GM23338 (cell line): ENCODE measurements around the gene UVSSA. TPM values are rescaled to one million over a fixed set of nuclear protein-coding genes. Genes with fewer than 3 reads are reported as not detected.

Experiments used
- ATAC-seq: fragments of 200-7000 bp; cut with Tn5 transposase; 3 replicates; pipeline ENCODE4 v1.9.1; 2020
- DNase-seq: peaks from one replicate; pipeline ENCODE4 v3.0.0-alpha.2; 2015; ENCODE audit warnings: low spot score
- H2AFZ ChIP-seq: fragments of 200-600 bp; sonication (generic); 2 replicates; pipeline ENCODE4 v1.8.0; 2016; ENCODE audit warnings: antibody characterized with exemption, mild to moderate bottlenecking, moderate library complexity
- H3F3A ChIP-seq: fragments of 200-600 bp; sonication (generic); replicated peaks from 2 replicates; pipeline ENCODE4 v1.8.0; 2017; ENCODE audit warnings: antibody characterized with exemption, mixed run types, low read depth
- H3K27ac ChIP-seq: fragments of 200-600 bp; sonication (generic); 2 replicates; pipeline ENCODE4 v1.6.1; 2016; ENCODE audit warnings: low read depth
- H3K27me3 ChIP-seq: fragments of 200-600 bp; sonication (generic); 2 replicates; pipeline ENCODE4 v1.8.0; 2016; ENCODE audit warnings: mild to moderate bottlenecking, mixed run types, moderate library complexity; ENCODE audit not compliant: insufficient read depth
- H3K36me3 ChIP-seq: fragments of 200-600 bp; sonication (generic); 2 replicates; pipeline ENCODE4 v1.8.0; 2016; ENCODE audit warnings: mild to moderate bottlenecking; ENCODE audit not compliant: insufficient read depth
- H3K4me1 ChIP-seq: fragments of 200-600 bp; sonication (generic); 2 replicates; pipeline ENCODE4 v1.8.0; 2016; ENCODE audit warnings: mild to moderate bottlenecking, moderate library complexity; ENCODE audit not compliant: insufficient read depth
- H3K4me2 ChIP-seq: fragments of 200-600 bp; sonication (generic); 2 replicates; pipeline ENCODE4 v1.7.1; 2017; ENCODE audit warnings: mixed run types
- H3K4me3 ChIP-seq: fragments of 200-600 bp; sonication (generic); 2 replicates; pipeline ENCODE4 v1.6.1; 2016; ENCODE audit warnings: mixed run types
- H3K79me2 ChIP-seq: fragments of 200-600 bp; sonication (generic); replicated peaks from 2 replicates; pipeline ENCODE4 v1.8.0; 2017; ENCODE audit warnings: mild to moderate bottlenecking; ENCODE audit not compliant: insufficient read depth
- H3K9me2 ChIP-seq: fragments of 200-600 bp; sonication (generic); 2 replicates; pipeline ENCODE4 v1.8.0; 2017; ENCODE audit not compliant: insufficient read depth
- H4K20me1 ChIP-seq: fragments of 200-600 bp; sonication (generic); replicated peaks from 2 replicates; pipeline ENCODE4 v1.8.0; 2017; ENCODE audit warnings: mild to moderate bottlenecking; ENCODE audit not compliant: insufficient read depth
- H3K27ac Mint-ChIP-seq: 2 replicates; pipeline ENCODE4 v1.8.0; 2020; ENCODE audit warnings: inconsistent platforms, mild to moderate bottlenecking, moderate library complexity, mixed read lengths
- H3K27me3 Mint-ChIP-seq: 3 replicates; pipeline ENCODE4 v1.8.0; 2022; ENCODE audit warnings: low read depth, mild to moderate bottlenecking, moderate library complexity, mixed read lengths, inconsistent platforms; ENCODE audit not compliant: insufficient read depth, poor library complexity
- H3K36me3 Mint-ChIP-seq: 3 replicates; pipeline ENCODE4 v1.8.0; 2021; ENCODE audit warnings: low read depth, mild to moderate bottlenecking, inconsistent platforms, moderate library complexity, mixed read lengths
- H3K4me1 Mint-ChIP-seq: 3 replicates; pipeline ENCODE4 v1.8.0; 2020; ENCODE audit warnings: mild to moderate bottlenecking, inconsistent platforms, mixed read lengths
- H3K4me3 Mint-ChIP-seq: 3 replicates; pipeline ENCODE4 v1.8.0; 2021; ENCODE audit warnings: moderate library complexity, mild to moderate bottlenecking, inconsistent platforms, mixed read lengths
- H3K9me3 Mint-ChIP-seq: 3 replicates; pipeline ENCODE4 v1.8.0; 2020; ENCODE audit warnings: moderate library complexity, mild to moderate bottlenecking, inconsistent platforms, mixed read lengths
- EZH2 ChIP-seq: fragments of 200-600 bp; sonication (generic); IDR thresholded peaks from one replicate; pipeline ENCODE4 v1.8.0; 2017; ENCODE audit warnings: antibody characterized with exemption, mild to moderate bottlenecking, low read depth; ENCODE audit not compliant: unreplicated experiment
- EZH2phosphoT487 ChIP-seq: fragments of 200-600 bp; sonication (generic); IDR thresholded peaks from one replicate; pipeline ENCODE4 v1.8.1; 2018; ENCODE audit warnings: antibody characterized with exemption; ENCODE audit not compliant: unreplicated experiment
- JUNB ChIP-seq: IDR thresholded peaks from one replicate; pipeline ENCODE4 v1.6.1; 2016; ENCODE audit warnings: antibody characterized with exemption; ENCODE audit not compliant: unreplicated experiment
- NANOG ChIP-seq: IDR thresholded peaks from 2 replicates; pipeline ENCODE4 v1.6.1; 2016; ENCODE audit warnings: antibody characterized with exemption, borderline replicate concordance
- ZNF114 ChIP-seq: fragments of 250-450 bp; sonication (Bioruptor Pico); IDR thresholded peaks from 2 replicates; pipeline ENCODE4 v1.5.0; 2020; ENCODE audit warnings: mild to moderate bottlenecking, moderate library complexity
- polyA plus RNA-seq: library from polyadenylated mRNA; unstranded; fragments of >200 nt; fragmentation: Nextera tagmentation; extraction: Ambion mirVana; gene quantifications from 2 replicates; pipeline ENCODE4 v1.2.1, GENCODE V29; 2016
- total RNA-seq: library from RNA; depleted of rRNA; stranded (reverse); fragments of >200 nt; shearing (Covaris generic); gene quantifications from 2 replicates; pipeline ENCODE4 v1.2.3, GENCODE V29; 2014
- TF ChIP-seq, protein P1 (sequence below): IDR thresholded peaks from one replicate; pipeline ENCODE4 v1.6.1; 2018; ENCODE audit warnings: antibody characterized with exemption; ENCODE audit not compliant: unreplicated experiment
- TF ChIP-seq, protein P2 (sequence below): IDR thresholded peaks from 2 replicates; pipeline ENCODE4 v1.6.1; 2016; ENCODE audit warnings: antibody characterized with exemption
- TF ChIP-seq, protein P3 (sequence below), 2 experiments: fragments of 200-600 bp in 1 of 2; sonication (generic) in 1 of 2; conservative IDR thresholded peaks; 2 replicates each; pipeline versions ENCODE4 v1.5.1 to v1.6.1; 2016 to 2017; ENCODE audit warnings: antibody characterized with exemption in 2 of 2, low read depth in 2 of 2, mild to moderate bottlenecking in 2 of 2, moderate library complexity in 1 of 2

Gene UVSSA
- total and polyA plus RNA-seq, 2 experiments from 2014 or later, result 6.5 to 27.7 TPM

GRCh38 chr4:1406981-1407656 lies 60.1 kb downstream of the UVSSA start:
- Histone ChIP-seq H3K4me1 (peaks cover 16% of the 10 kb centered on the region; the same call in 1 of the 2 replicates), H3K9me2 (no peaks in the 10 kb centered on the region), H3K36me3 (no peaks in the 10 kb centered on the region), H2AFZ (no peak overlapping the region), H3K4me3 (peak overlapping the region; percentile 55), H3K27ac (no peak overlapping the region), H3K27me3 (peaks cover 97% of the 10 kb centered on the region), H3F3A (0 out of 2 replicates have a peak, but pooled peaks cover 3% of the 10 kb centered on the region), H3K79me2 (no peaks in the 10 kb centered on the region), H3K4me2 (peak overlapping the region; percentile 77), H4K20me1 (peaks cover 3% of the 10 kb centered on the region)
- Mint-ChIP-seq H3K9me3 (no peaks in the 10 kb centered on the region; the same call in 2 of the 3 replicates), H3K27ac (no peak overlapping the region), H3K4me1 (peaks cover 14% of the 10 kb centered on the region), H3K27me3 (peaks cover 89% of the 10 kb centered on the region), H3K36me3 (no peaks in the 10 kb centered on the region; the same call in 2 of the 3 replicates), H3K4me3 (peak overlapping the region; percentile 49)
- ATAC-seq (no peak), DNase-seq (peak; percentile 34)
- peak; percentile 96 for TF ChIP-seq EZH2
- TF ChIP-seq, protein P1, sequence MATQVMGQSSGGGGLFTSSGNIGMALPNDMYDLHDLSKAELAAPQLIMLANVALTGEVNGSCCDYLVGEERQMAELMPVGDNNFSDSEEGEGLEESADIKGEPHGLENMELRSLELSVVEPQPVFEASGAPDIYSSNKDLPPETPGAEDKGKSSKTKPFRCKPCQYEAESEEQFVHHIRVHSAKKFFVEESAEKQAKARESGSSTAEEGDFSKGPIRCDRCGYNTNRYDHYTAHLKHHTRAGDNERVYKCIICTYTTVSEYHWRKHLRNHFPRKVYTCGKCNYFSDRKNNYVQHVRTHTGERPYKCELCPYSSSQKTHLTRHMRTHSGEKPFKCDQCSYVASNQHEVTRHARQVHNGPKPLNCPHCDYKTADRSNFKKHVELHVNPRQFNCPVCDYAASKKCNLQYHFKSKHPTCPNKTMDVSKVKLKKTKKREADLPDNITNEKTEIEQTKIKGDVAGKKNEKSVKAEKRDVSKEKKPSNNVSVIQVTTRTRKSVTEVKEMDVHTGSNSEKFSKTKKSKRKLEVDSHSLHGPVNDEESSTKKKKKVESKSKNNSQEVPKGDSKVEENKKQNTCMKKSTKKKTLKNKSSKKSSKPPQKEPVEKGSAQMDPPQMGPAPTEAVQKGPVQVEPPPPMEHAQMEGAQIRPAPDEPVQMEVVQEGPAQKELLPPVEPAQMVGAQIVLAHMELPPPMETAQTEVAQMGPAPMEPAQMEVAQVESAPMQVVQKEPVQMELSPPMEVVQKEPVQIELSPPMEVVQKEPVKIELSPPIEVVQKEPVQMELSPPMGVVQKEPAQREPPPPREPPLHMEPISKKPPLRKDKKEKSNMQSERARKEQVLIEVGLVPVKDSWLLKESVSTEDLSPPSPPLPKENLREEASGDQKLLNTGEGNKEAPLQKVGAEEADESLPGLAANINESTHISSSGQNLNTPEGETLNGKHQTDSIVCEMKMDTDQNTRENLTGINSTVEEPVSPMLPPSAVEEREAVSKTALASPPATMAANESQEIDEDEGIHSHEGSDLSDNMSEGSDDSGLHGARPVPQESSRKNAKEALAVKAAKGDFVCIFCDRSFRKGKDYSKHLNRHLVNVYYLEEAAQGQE, result no peak

GRCh38 chr4:1407657-1408333 lies 60.8 kb downstream of the UVSSA start:
- peaks cover 88% of the 10 kb centered on the region for H3K27me3 Mint-ChIP-seq
- peaks cover 14% of the 10 kb centered on the region for H3K4me1 Mint-ChIP-seq
- Histone ChIP-seq H3K4me3 (peak overlapping the region; percentile 55), H3F3A (0 out of 2 replicates have a peak, but pooled peaks cover 3% of the 10 kb centered on the region), H3K9me2 (no peaks in the 10 kb centered on the region), H2AFZ (no peak overlapping the region), H3K27ac (no peak overlapping the region), H3K79me2 (no peaks in the 10 kb centered on the region), H4K20me1 (peaks cover 3% of the 10 kb centered on the region), H3K4me2 (peak overlapping the region; percentile 77), H3K36me3 (no peaks in the 10 kb centered on the region), H3K4me1 (peaks cover 16% of the 10 kb centered on the region; the same call in 1 of the 2 replicates), H3K27me3 (peaks cover 97% of the 10 kb centered on the region)
- no peaks in the 10 kb centered on the region; the same call in 2 of the 3 replicates for H3K36me3 Mint-ChIP-seq
- ATAC-seq (no peak), DNase-seq (no peak)
- no peak overlapping the region for H3K27ac Mint-ChIP-seq
- H3K4me3 Mint-ChIP-seq, result peak overlapping the region; percentile 49
- no peaks in the 10 kb centered on the region; the same call in 2 of the 3 replicates for H3K9me3 Mint-ChIP-seq
- TF ChIP-seq ZNF114 (CRISPR knock-in tag) (no peak), NANOG (no peak), JUNB (no peak), EZH2phosphoT487 (peak; percentile 63)
- TF ChIP-seq, protein P2, sequence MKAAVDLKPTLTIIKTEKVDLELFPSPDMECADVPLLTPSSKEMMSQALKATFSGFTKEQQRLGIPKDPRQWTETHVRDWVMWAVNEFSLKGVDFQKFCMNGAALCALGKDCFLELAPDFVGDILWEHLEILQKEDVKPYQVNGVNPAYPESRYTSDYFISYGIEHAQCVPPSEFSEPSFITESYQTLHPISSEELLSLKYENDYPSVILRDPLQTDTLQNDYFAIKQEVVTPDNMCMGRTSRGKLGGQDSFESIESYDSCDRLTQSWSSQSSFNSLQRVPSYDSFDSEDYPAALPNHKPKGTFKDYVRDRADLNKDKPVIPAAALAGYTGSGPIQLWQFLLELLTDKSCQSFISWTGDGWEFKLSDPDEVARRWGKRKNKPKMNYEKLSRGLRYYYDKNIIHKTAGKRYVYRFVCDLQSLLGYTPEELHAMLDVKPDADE, result no peak
- TF ChIP-seq, protein P3, sequence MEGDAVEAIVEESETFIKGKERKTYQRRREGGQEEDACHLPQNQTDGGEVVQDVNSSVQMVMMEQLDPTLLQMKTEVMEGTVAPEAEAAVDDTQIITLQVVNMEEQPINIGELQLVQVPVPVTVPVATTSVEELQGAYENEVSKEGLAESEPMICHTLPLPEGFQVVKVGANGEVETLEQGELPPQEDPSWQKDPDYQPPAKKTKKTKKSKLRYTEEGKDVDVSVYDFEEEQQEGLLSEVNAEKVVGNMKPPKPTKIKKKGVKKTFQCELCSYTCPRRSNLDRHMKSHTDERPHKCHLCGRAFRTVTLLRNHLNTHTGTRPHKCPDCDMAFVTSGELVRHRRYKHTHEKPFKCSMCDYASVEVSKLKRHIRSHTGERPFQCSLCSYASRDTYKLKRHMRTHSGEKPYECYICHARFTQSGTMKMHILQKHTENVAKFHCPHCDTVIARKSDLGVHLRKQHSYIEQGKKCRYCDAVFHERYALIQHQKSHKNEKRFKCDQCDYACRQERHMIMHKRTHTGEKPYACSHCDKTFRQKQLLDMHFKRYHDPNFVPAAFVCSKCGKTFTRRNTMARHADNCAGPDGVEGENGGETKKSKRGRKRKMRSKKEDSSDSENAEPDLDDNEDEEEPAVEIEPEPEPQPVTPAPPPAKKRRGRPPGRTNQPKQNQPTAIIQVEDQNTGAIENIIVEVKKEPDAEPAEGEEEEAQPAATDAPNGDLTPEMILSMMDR (conservative IDR thresholded peaks at IDR 0.05; ENCODE audit: low read depth in 2 of 2), result no peak
